Mucosa of descending colon (tissue), 3 donors: ENCODE measurements around the gene SNX21. TPM values are rescaled to one million over a fixed set of nuclear protein-coding genes. Genes with fewer than 3 reads are reported as not detected.
A peak's percentile ranks its signal among the peaks of the same experiment; 100 is the strongest.
"Not testable (repeated sequence)": the region's sequence is repeated elsewhere in the genome, so short reads cannot be mapped to it uniquely, and the experiment has no call there.

Experiments used
- ATAC-seq: fragments of 200-7000 bp; cut with Tn5 transposase; one replicate; pipeline ENCODE4 v1.9.1; 2020; ENCODE audit warnings: mild to moderate bottlenecking, moderate library complexity
- DNase-seq, 3 donors: peaks; one replicate each; pipeline ENCODE4 v3.0.0-alpha.2; 2020
- H3K36me3 ChIP-seq: fragments of 200-600 bp; one replicate; pipeline ENCODE4 v1.8.0; 2021; ENCODE audit warnings: low read depth, mild to moderate bottlenecking
- H3K4me1 ChIP-seq: fragments of 200-600 bp; one replicate; pipeline ENCODE4 v1.8.0; 2021; ENCODE audit warnings: low read depth, mild to moderate bottlenecking
- H3K4me3 ChIP-seq: fragments of 200-600 bp; one replicate; pipeline ENCODE4 v1.8.0; 2021; ENCODE audit warnings: mild to moderate bottlenecking
- H3K9me3 ChIP-seq: fragments of 200-600 bp; one replicate; pipeline ENCODE4 v1.8.0; 2021; ENCODE audit warnings: mild to moderate bottlenecking
- CTCF ChIP-seq: fragments of 200-600 bp; IDR thresholded peaks from one replicate; pipeline ENCODE4 v1.8.0; 2022; ENCODE audit warnings: antibody characterized with exemption, mild to moderate bottlenecking
- intact Hi-C, 2 donors: fragments of 100-400 bp; cut with DNase I in 1 of 2; cut with micrococcal nuclease in 1 of 2; formaldehyde crosslinking; loops; one replicate each; pipeline versions ENCODE4 v1.11.0 to v1.11.1; 2022; cut with DNase I, micrococcal nuclease
- total RNA-seq, 3 donors: library from RNA; stranded (reverse); fragmentation: NEBNext Ultra II Directional in 2 of 3; extraction: Animal tissue kit (Norgen Biotek cat#: 25700) in 2 of 3; gene quantifications; one replicate each; pipeline versions ENCODE4 v1.2.1 to v1.2.4, GENCODE V29; 2021 to 2023
- donor health status: DM: no; HTN: no; CAD: no; lungs with moderate emphysema.
- donor health status: DM: no; HTN: no; CAD: no.
- donor health status: DM: no; HTN: yes; CAD: no.

The SNX21 gene
- total RNA-seq, 3 donors from 2014 or later: 13.8 to 31.5 (median 14.0) TPM

DNA sequence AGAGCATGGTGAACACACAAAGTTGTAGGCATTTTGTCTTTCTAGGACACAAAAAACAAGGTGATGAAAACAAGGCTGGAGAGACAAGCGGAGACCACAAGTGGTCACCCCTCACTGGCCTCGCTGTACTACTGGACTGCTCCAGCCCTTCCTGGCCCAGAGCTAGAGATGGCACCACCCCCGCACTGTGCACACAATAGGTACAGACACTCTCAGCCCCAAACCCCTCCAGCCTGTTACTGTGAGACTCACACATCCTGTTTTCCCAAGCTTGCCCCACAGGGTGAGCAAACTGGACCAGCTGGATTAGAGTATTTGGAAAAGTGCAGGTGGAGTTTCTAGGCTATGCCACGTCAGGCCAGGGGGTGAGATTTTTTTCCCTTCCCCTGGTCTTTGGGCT lies 39.0 kb downstream of the SNX21 start:
- H3K36me3 ChIP-seq: no peaks in the 10 kb centered on the region
- ATAC-seq (no peak), DNase-seq (no peak)
- H3K4me3 ChIP-seq: no peak overlapping the region
- no peak for TF ChIP-seq CTCF
- H3K4me1 ChIP-seq: peaks cover under 1% of the 10 kb centered on the region
- no peaks in the 10 kb centered on the region for H3K9me3 ChIP-seq
- intact Hi-C loops: no loop called here

GRCh38 chr20:45873409-45874103 lies 40.0 kb downstream of the SNX21 start:
- H3K4me3 ChIP-seq: no peak overlapping the region
- no peaks in the 10 kb centered on the region for H3K9me3 ChIP-seq
- TF ChIP-seq CTCF: no peak
- no peak for DNase-seq
- H3K36me3 ChIP-seq: no peaks in the 10 kb centered on the region
- H3K4me1 ChIP-seq: no peaks in the 10 kb centered on the region
- no peak for ATAC-seq
- intact Hi-C loops: no loop called here

DNA sequence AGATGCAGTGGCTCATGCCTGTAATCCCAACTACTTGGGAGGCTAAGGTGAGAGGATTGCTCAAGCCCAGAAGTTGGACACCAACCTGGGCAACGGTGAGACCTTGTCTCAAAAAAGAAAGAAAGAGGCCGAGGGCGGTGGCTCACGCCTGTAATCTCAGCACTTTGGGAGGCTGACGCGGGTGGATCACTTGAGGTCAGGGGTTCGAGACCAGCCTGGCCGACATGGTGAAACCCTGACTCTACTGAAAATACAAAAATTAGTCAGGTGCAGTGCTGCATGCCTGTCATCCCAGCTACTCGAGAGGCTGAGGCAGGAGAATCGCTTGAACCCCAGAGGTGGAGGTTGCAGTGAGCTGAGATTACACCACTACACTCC lies 40.5 kb downstream of the SNX21 start:
- H3K4me1 ChIP-seq, ATAC-seq, H3K4me3 ChIP-seq, intact Hi-C loops, DNase-seq, H3K36me3 ChIP-seq, H3K9me3 ChIP-seq: not testable (repeated sequence)

DNA sequence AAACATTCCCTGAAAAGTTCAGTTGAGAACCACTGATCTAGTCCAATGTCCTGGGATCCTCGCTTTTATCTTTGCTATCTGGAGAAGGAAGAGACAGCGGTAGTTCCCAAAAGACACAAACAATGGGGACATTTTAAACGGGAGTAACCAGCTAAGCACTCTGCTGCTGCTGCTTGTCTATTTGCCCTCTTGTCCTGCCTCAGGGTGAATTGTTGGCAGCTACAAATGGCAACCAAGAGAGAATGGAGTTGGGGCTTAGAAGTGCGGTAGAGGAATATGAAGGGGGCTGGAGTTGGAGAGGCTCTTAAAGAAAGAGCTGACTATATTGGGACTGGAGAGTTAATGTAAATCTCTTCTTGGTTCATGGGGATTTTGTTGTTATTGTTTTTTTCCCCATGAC lies 41.0 kb downstream of the SNX21 start:
- TF ChIP-seq CTCF: no peak
- no peak for ATAC-seq
- no peaks in the 10 kb centered on the region for H3K9me3 ChIP-seq
- H3K4me1 ChIP-seq: no peaks in the 10 kb centered on the region
- H3K4me3 ChIP-seq: no peak overlapping the region
- H3K36me3 ChIP-seq: no peaks in the 10 kb centered on the region
- intact Hi-C loops: no loop called here
- no peak for DNase-seq

GRCh38 chr20:45878076-45878761 lies 44.6 kb downstream of the SNX21 start:
- TF ChIP-seq CTCF: no peak
- ATAC-seq: no peak
- DNase-seq: no peak

GRCh38 chr20:45880988-45881788 lies 47.6 kb downstream of the SNX21 start, which contains the start of gene ZSWIM1:
Gene ZSWIM1 (plus strand): TSS chr20:45881227. CDS start chr20:45882593, 1,366 bp downstream.
- H3K9me3 ChIP-seq: no peaks in the 10 kb centered on the region
- H3K36me3 ChIP-seq: no peaks in the 10 kb centered on the region
- peak within 1 kb of the TSS; percentile 23 for H3K4me3 ChIP-seq
- peak; percentile 99 to 100 (median 100) for DNase-seq
- no peak for TF ChIP-seq CTCF
- intact Hi-C loops: no loop called here
- H3K4me1 ChIP-seq: peaks cover 6% of the 10 kb centered on the region
- ATAC-seq: peak; percentile 99

More at GRCh38 chr20:45878076-45878761, 44.6 kb downstream of the SNX21 start:
- Histone ChIP-seq H3K4me1 (peaks cover 6% of the 10 kb centered on the region), H3K4me3 (no peak overlapping the region), H3K36me3 (no peaks in the 10 kb centered on the region), H3K9me3 (no peaks in the 10 kb centered on the region)
- intact Hi-C loops: no loop called here
